Nephron progenitor cell (in vitro differentiated cells): ENCODE measurements around the gene DTNA.

ENCODE experiments used
- DNase-seq: peaks from one replicate; pipeline ENCODE4 v3.0.0; 2021
- H3K27ac Mint-ChIP-seq: 2 replicates; pipeline ENCODE4 v1.8.0; 2021; ENCODE audit warnings: mild to moderate bottlenecking, moderate library complexity, mixed read lengths
- H3K27me3 Mint-ChIP-seq: 2 replicates; pipeline ENCODE4 v1.8.0; 2021; ENCODE audit warnings: mild to moderate bottlenecking, low read depth, mixed read lengths; ENCODE audit not compliant: poor library complexity
- H3K36me3 Mint-ChIP-seq: 2 replicates; pipeline ENCODE4 v1.8.0; 2021; ENCODE audit warnings: low read depth, mixed read lengths
- H3K4me1 Mint-ChIP-seq: 2 replicates; pipeline ENCODE4 v1.8.0; 2021; ENCODE audit warnings: mixed read lengths
- H3K4me3 Mint-ChIP-seq: 2 replicates; pipeline ENCODE4 v1.8.0; 2021; ENCODE audit warnings: mild to moderate bottlenecking, moderate library complexity, mixed read lengths
- H3K9me3 Mint-ChIP-seq: 2 replicates; pipeline ENCODE4 v1.8.0; 2021; ENCODE audit warnings: mild to moderate bottlenecking, moderate library complexity, mixed read lengths
- CTCF ChIP-seq: fragments of 200-600 bp; sonication (generic); IDR thresholded peaks from 2 replicates; pipeline ENCODE4 v1.5.0; 2021; ENCODE audit warnings: antibody characterized with exemption

Gene DTNA

GRCh38 chr18:34789768-34790344, 79.8 kb downstream of the DTNA start:
- peaks cover 21% of the 10 kb centered on the region for H3K4me1 Mint-ChIP-seq

DNA sequence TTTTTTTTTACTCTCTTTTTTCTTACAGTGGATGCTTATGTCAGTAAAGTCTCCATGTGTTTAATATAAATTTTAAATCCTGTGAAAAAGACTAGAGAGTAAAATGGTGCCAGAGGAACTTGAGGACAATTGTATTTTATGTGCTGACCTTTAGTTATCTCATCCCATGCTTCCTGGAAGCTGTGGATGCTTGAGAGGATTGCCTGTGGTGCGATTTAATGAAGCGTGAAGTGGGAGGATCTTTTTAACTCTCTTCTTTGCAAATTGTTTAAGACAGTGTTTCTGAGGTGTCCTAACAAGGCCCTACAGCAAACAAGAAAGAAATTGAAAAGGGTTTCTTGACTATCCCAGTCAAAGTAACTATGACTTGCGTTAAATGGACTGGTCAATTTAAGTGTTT, 84.2 kb downstream of the DTNA start:
- no peak for DNase-seq
- peaks cover 45% of the 10 kb centered on the region for H3K4me1 Mint-ChIP-seq
- peak overlapping the region; percentile 77 for H3K27ac Mint-ChIP-seq
- no peak overlapping the region for H3K4me3 Mint-ChIP-seq
- H3K27me3 Mint-ChIP-seq = no peaks in the 10 kb centered on the region
- H3K36me3 Mint-ChIP-seq = peaks cover 21% of the 10 kb centered on the region
- H3K9me3 Mint-ChIP-seq = peaks cover 29% of the 10 kb centered on the region
- no peak for TF ChIP-seq CTCF

More at GRCh38 chr18:34789768-34790344, 79.8 kb downstream of the DTNA start:
- no peaks in the 10 kb centered on the region for H3K27me3 Mint-ChIP-seq
- no peak overlapping the region for H3K27ac Mint-ChIP-seq
- H3K36me3 Mint-ChIP-seq = peaks cover 21% of the 10 kb centered on the region
- H3K9me3 Mint-ChIP-seq = peaks cover 29% of the 10 kb centered on the region
- no peak for TF ChIP-seq CTCF
- H3K4me3 Mint-ChIP-seq = no peak overlapping the region
- no peak for DNase-seq

DNA sequence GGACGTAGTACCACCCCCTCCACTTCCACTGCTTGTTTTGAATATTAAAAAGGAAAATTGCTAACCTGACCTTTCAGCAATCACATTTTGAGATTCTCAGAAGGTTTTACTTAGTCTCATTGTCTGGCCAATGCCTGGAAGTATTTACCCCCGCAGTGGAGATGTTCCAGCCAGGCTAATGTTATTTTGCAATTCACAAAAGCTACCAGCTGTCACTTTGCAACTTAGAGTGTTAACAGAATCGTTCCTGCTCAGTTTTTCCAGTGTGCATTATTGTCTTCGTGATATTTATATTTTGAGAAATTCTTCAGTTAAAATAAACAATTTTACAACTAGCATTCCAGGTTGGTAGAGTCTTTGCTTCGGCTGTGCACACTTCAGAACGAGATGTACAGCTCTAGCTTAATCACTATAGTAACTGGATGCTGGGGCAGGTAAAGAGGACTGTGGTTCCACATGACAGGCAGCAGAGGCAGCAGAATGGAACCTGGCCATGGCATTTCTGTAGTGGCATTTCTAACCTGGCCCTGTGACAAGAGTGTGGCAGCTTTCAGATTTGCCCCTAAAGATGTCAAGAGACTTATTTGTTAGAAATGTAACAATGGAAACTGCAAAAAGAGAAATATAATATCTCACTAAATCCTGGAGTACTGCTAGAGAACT, 85.1 kb downstream of the DTNA start:
- no peaks in the 10 kb centered on the region for H3K27me3 Mint-ChIP-seq
- H3K9me3 Mint-ChIP-seq = peaks cover 29% of the 10 kb centered on the region
- TF ChIP-seq CTCF = no peak
- no peak for DNase-seq
- peaks cover 21% of the 10 kb centered on the region for H3K36me3 Mint-ChIP-seq
- peak overlapping the region; percentile 23 for H3K27ac Mint-ChIP-seq
- H3K4me3 Mint-ChIP-seq = peak overlapping the region; percentile 12
- peaks cover 49% of the 10 kb centered on the region for H3K4me1 Mint-ChIP-seq

- no peak for TF ChIP-seq CTCF
- no peak overlapping the region for H3K27ac Mint-ChIP-seq
Measured at GRCh38 chr18:34796035-34796657, 86.0 kb downstream of the DTNA start.

GRCh38 chr18:34799291-34799690, 89.2 kb downstream of the DTNA start:
- no peak overlapping the region for H3K27ac Mint-ChIP-seq
- peaks cover 58% of the 10 kb centered on the region for H3K4me1 Mint-ChIP-seq
- H3K36me3 Mint-ChIP-seq = peaks cover 1% of the 10 kb centered on the region
- TF ChIP-seq CTCF = no peak
- DNase-seq = no peak
- no peak overlapping the region for H3K4me3 Mint-ChIP-seq
- peaks cover under 1% of the 10 kb centered on the region for H3K9me3 Mint-ChIP-seq
- no peaks in the 10 kb centered on the region for H3K27me3 Mint-ChIP-seq

More at GRCh38 chr18:34796035-34796657, 86.0 kb downstream of the DTNA start:
- Mint-ChIP-seq H3K4me3 (no peak overlapping the region), H3K36me3 (peaks cover 21% of the 10 kb centered on the region), H3K4me1 (peaks cover 49% of the 10 kb centered on the region), H3K9me3 (peaks cover 29% of the 10 kb centered on the region), H3K27me3 (no peaks in the 10 kb centered on the region)
- DNase-seq = no peak
